ENCODE data around the gene MS4A6A. TPM values are rescaled to one million over a fixed set of nuclear protein-coding genes. Genes with fewer than 3 reads are reported as not detected.
A peak's percentile ranks its signal among the peaks of the same experiment; 100 is the strongest.

Gene MS4A6A
- total RNA-seq, 3 donors from 2014 or later (not counting 1 experiment from before 2014, with no cell fraction given) = 1.8 to 27.2 (median 11.8) TPM

DNA sequence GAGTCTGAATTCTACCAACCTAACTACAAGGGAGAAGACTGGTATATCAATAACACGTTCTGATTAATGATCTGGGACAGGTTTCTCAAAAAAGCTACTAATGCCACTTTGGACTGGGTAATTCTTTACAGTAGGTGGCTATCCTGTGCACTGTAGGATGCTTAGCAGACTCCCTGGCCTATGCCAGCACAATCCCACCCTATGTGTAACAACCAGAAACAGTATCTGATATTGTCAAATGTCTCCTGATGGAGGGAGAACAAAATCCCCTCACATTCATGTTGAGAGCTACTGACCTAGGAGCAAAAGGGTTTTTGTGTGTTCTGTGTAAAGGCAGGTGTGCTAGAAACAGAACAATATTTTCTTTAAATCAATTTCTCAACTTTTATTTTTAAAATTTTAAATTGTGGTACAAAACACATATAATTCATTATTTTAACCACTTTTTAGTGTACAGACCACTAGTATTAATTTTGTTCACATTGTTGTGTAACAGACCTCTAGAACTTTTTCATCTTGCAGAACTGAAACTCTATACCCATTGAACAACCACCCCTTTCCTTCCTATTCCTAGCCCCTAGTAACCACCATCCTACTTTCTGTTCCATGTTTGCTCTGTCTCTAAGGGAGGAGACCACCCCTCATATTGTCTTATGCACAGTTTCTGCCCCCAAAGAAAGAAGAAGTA, 2.1 kb upstream of the MS4A6A start:
- Histone ChIP-seq H3K27me3 (ENCODE audit: control insufficient read depth, insufficient read depth, low read length) (no peaks in the 10 kb centered on the region), H3K4me3 (ENCODE audit: low read length) (no peak overlapping the region), H3K27ac (ENCODE audit: low read length) (no peak overlapping the region), H3K4me1 (ENCODE audit: control insufficient read depth, insufficient read depth, low read length) (peaks cover 8% of the 10 kb centered on the region), H3K36me3 (ENCODE audit: control insufficient read depth, insufficient read depth, low read length) (no peaks in the 10 kb centered on the region), H3K9me3 (ENCODE audit: control insufficient read depth, insufficient read depth, low read length) (no peaks in the 10 kb centered on the region)
- TF ChIP-seq, protein P1, sequence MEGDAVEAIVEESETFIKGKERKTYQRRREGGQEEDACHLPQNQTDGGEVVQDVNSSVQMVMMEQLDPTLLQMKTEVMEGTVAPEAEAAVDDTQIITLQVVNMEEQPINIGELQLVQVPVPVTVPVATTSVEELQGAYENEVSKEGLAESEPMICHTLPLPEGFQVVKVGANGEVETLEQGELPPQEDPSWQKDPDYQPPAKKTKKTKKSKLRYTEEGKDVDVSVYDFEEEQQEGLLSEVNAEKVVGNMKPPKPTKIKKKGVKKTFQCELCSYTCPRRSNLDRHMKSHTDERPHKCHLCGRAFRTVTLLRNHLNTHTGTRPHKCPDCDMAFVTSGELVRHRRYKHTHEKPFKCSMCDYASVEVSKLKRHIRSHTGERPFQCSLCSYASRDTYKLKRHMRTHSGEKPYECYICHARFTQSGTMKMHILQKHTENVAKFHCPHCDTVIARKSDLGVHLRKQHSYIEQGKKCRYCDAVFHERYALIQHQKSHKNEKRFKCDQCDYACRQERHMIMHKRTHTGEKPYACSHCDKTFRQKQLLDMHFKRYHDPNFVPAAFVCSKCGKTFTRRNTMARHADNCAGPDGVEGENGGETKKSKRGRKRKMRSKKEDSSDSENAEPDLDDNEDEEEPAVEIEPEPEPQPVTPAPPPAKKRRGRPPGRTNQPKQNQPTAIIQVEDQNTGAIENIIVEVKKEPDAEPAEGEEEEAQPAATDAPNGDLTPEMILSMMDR (IDR thresholded peaks at IDR 0.05) = no peak
- H3K9me3 Mint-ChIP-seq = no peaks in the 10 kb centered on the region
- no peaks in the 10 kb centered on the region for H3K36me3 Mint-ChIP-seq
- intact Hi-C loops (cut with micrococcal nuclease) = no loop called here
- H3K27me3 Mint-ChIP-seq (ENCODE audit: low read depth in 2 of 2) = peaks cover 5 to 11% of the 10 kb centered on the region in 2 donors
- no peak overlapping the region for H3K27ac Mint-ChIP-seq
- 83% methylated on average over 1 of the region's 1 CpG for WGBS (ENCODE audit: insufficient coverage)
- DNase-seq (no peak), ATAC-seq (no peak)
- H3K4me3 Mint-ChIP-seq = no peak overlapping the region
- no peaks in the 10 kb centered on the region for H3K4me1 Mint-ChIP-seq

DNA sequence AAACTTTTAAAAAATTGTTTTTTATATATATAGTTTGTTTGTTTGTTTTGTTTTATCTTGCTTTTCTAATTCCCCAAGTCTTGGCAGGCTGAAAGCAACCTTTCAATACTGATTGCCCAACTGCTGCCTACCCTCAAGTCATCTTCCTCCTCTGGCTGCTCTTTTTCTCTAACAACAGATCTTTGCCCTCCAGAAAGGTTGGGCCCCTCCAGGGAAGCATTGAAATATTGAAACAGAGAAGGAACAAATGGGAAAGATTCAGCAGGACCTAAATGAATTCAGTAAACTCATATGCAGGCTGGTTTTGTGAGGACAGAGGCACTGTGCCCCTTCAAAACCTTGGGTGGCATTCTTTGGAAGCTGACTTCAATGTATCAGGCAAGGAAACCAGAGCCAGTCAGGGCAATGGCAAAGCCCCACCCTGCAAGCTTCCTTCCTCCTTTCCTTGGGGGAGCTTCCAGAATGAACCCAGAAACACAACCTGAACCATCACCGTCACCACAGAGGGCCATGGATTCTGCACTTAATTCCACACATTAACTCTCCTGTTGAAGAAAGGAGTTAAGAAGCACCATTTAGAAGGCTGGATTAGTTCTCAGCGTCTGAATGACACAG, 815 bp upstream of the MS4A6A start:
- intact Hi-C loops (cut with micrococcal nuclease) = no loop called here
- H3K9me3 Mint-ChIP-seq = no peaks in the 10 kb centered on the region
- 80% methylated on average over 1 of the region's 2 CpGs for WGBS (ENCODE audit: insufficient coverage)

DNA sequence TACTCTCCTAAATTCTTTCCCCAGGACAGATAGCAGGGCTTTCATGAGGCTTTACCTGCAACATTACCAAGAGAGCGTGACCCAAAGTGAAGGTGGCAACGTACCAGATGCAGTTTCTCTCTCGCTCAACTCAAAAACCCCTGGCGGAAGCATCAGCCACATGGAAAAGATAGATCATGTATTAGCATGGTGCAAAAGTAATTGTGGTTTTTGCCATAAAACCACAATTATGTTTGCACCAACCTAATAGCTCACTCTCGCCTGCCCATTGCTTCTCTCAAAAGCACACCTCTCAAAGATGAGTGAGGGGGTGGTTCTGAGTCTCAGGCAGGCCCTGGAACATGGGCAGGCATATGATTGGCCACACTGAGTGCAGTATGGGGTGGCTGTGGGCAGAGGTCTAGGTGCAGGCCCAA, 7.0 kb downstream of the MS4A6A start:
- peaks cover 5 to 7% of the 10 kb centered on the region in 2 donors for H3K27me3 Mint-ChIP-seq (ENCODE audit: low read depth in 2 of 2)
- peaks cover 10 to 14% of the 10 kb centered on the region in 2 donors for H3K4me1 Mint-ChIP-seq
- H3K36me3 Mint-ChIP-seq = no peaks in the 10 kb centered on the region
- no peaks in the 10 kb centered on the region for H3K9me3 Mint-ChIP-seq
- TF ChIP-seq, protein P1 (IDR thresholded peaks at IDR 0.05) = no peak
- no peaks in the 10 kb centered on the region for H3K36me3 ChIP-seq (ENCODE audit: control insufficient read depth, insufficient read depth, low read length)
- ATAC-seq = peak in 1 of 3 donors; percentile 37
- no peak overlapping the region for H3K4me3 Mint-ChIP-seq
- no peak overlapping the region for H3K27ac ChIP-seq (ENCODE audit: low read length)
- no peaks in the 10 kb centered on the region for H3K27me3 ChIP-seq (ENCODE audit: control insufficient read depth, insufficient read depth, low read length)
- no peak for DNase-seq
- H3K4me3 ChIP-seq (ENCODE audit: low read length) = no peak overlapping the region
- no peak overlapping the region for H3K27ac Mint-ChIP-seq
- WGBS (ENCODE audit: insufficient coverage) = 28% methylated on average over 2 of the region's 5 CpGs
- H3K9me3 ChIP-seq (ENCODE audit: control insufficient read depth, insufficient read depth, low read length) = no peaks in the 10 kb centered on the region
- intact Hi-C loops (cut with micrococcal nuclease) = no loop called here
- H3K4me1 ChIP-seq (ENCODE audit: control insufficient read depth, insufficient read depth, low read length) = no peaks in the 10 kb centered on the region

More for the DNA sequence above, 815 bp upstream of the MS4A6A start:
- H3K4me1 ChIP-seq (ENCODE audit: control insufficient read depth, insufficient read depth, low read length) = peaks cover 8% of the 10 kb centered on the region
- no peak overlapping the region for H3K27ac Mint-ChIP-seq
- no peaks in the 10 kb centered on the region for H3K27me3 ChIP-seq (ENCODE audit: control insufficient read depth, insufficient read depth, low read length)
- no peak overlapping the region for H3K27ac ChIP-seq (ENCODE audit: low read length)
- H3K27me3 Mint-ChIP-seq (ENCODE audit: low read depth in 2 of 2) = peaks cover 5 to 17% of the 10 kb centered on the region in 2 donors
- H3K4me3 Mint-ChIP-seq = no peak overlapping the region
- TF ChIP-seq, protein P1 (IDR thresholded peaks at IDR 0.05) = no peak
- no peak for ATAC-seq
- no peaks in the 10 kb centered on the region for H3K36me3 ChIP-seq (ENCODE audit: control insufficient read depth, insufficient read depth, low read length)
- no peaks in the 10 kb centered on the region for H3K9me3 ChIP-seq (ENCODE audit: control insufficient read depth, insufficient read depth, low read length)
- no peaks in the 10 kb centered on the region for H3K4me1 Mint-ChIP-seq
- no peak overlapping the region for H3K4me3 ChIP-seq (ENCODE audit: low read length)
- no peaks in the 10 kb centered on the region for H3K36me3 Mint-ChIP-seq
- DNase-seq = no peak
